HG03571 (cell line): ENCODE measurements around the gene ITPK1.
A peak's percentile ranks its signal among the peaks of the same experiment; 100 is the strongest.

Experiments used
- ATAC-seq: cut with Tn5 transposase; IDR thresholded peaks from one replicate; pipeline ENCODE4 v1.9.1; 2021; ENCODE audit not compliant: unreplicated experiment

Gene ITPK1

DNA sequence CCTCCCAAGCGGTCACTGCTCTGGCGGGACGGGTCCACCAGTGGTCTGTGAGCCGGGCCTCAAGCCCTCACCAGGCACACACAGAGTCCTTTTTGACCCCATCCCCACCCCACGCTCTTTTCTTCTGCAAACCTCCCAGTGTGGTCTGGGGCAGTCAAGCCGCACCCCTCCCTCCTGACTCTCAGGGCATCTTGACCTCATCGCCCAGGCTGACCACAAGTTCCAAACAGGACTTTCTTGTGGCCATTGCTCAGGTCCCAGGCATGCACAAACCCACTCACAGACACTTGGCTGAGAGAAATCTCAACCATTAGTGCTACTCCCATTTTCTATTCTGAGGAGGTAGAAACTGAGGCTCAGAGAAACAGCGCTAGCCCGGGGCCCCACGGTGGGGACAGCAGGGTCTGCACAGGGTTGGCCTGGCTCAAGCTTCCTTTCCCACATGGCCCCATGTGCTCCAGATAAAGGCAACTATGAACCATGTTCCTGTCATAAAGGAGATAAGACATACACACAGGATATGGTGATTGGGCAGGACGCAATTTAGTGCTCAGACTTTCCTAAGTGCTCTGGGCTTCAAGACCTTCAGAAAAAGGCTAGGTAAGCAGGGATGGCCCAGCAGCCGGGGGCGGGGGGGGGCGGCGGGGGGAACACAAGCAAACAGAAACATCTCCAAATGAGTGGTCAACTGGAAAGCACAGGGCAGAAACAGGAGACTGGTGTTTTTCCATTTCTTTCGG lies 69.6 kb downstream of the ITPK1 start:
- no peak for ATAC-seq

- no peak for ATAC-seq
Measured at GRCh38 chr14:93045211-93045674, 70.5 kb downstream of the ITPK1 start.

DNA sequence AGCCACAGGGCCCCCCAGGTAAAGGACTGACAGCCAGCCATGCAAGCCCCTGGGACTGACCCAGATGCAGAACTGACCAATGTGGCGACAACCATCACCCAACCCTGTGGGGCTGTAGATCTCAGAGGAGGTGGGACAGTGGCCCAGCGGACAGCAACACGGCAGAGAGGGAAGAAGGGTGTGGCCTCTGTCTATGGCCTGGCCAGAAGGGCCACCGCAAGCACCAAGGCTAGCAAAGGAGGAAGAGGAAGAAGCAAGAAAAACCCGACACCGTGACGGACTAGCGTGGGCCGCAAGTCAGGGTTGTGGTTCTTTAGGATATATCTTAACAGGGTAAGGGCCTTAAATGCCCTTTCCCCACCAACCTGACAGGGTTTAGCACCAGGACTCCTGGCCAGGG lies 71.2 kb downstream of the ITPK1 start:
- peak; percentile 60 for ATAC-seq

GRCh38 chr14:93044121-93044520 lies 71.6 kb downstream of the ITPK1 start:
- no peak for ATAC-seq

GRCh38 chr14:93042968-93043940 lies 72.5 kb downstream of the ITPK1 start:
- ATAC-seq, result no peak

DNA sequence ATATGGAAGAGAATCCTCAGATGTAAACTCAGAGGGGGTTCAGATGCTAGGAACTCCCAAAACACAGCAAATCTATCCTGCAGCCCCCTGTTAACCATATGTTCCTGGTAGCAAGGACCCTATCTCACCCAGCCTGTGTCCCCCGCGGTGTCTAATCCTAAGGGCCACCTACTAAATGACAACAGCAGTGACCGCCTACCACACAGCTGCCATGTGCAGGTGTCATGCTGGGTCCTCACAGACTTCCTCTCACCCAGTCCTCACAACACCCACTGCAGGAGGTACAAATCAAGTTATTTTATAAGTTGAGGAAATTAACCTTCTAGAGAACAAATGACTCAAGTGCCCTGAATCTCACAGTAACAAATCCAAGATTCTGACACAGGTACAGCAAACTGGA lies 73.9 kb downstream of the ITPK1 start:
- no peak for ATAC-seq

GRCh38 chr14:93040982-93041381 lies 74.7 kb downstream of the ITPK1 start:
- ATAC-seq, result no peak

DNA sequence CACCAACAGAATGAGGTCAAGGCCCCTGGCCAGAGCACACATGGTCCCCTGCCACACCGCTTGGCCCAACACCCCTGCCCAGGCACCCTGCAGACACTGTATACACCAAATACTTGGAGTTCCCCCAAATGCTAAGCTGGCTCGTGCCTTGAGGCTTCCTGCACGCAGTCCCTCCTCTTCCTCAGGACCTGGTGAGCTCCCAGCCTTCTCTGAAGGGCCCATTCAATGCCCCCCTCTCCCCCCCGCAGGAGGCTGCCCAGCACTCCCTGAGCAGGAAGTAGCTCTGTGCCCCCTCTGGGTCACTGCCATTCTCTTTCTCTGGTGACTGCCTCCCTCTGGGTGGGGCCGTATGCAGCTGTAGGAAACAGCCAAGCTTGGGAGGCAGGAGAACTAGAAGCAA lies 75.3 kb downstream of the ITPK1 start:
- no peak for ATAC-seq

GRCh38 chr14:93039649-93040315 lies 75.9 kb downstream of the ITPK1 start:
- no peak for ATAC-seq

- no peak for ATAC-seq
Measured at GRCh38 chr14:93037351-93037750, 78.4 kb downstream of the ITPK1 start.

- ATAC-seq, result no peak
Measured at GRCh38 chr14:93036652-93037345, 78.9 kb downstream of the ITPK1 start.

DNA sequence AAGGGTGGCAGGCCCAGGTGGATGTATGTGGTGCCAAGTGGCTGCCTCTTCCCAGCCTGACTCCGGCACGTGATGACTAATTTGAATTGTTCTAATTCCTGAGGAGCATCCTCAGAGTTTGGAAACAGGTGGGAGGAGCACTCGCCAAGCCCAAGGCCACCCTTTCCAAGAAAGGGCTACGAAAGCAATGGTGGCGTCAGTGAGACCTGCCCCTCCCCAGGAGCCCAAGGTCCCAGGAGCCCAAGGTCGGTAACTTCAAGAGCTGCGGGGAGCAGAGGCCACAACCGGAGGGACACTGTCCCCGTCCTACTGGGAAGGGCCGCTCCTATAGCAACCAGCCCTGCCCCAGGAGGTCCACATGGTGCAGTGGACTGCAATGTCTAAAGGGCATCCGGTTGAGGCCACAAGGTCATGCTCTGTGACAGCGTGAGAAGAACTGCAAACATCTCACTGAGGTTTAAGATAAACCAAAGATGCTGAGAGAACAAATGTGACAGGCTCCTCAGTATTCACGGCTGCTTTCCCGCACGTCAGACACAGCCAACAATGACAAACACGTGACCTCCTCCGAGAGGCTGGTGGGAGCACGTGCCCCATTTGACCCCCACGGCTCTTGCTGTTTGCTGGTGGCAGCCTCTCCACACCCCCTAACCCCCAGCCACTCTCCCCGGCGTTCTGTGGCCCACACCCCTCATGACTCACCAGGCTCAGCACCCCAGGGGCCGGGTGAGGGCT lies 79.6 kb downstream of the ITPK1 start:
- no peak for ATAC-seq

DNA sequence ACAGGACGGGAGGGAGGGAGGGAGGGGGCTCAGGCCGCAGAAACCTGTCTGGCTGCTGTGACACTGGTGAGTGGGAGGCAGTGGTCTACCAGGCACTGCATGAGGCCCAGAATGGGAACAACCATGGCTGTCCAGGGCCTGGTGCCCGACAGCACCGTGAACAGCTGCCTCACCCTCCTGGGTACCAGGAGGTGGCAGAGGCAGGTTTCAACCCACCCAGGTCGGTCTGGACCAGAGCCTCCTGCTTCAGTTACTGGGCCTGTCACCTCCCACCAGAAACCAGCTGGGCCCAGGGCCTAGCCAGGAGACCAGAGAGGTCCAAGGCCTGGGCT lies 80.2 kb downstream of the ITPK1 start:
- no peak for ATAC-seq

GRCh38 chr14:93034671-93034994 lies 81.1 kb downstream of the ITPK1 start:
- ATAC-seq, result no peak

- ATAC-seq, result peak; percentile 51
Measured at GRCh38 chr14:93033983-93034670, 81.6 kb downstream of the ITPK1 start.

DNA sequence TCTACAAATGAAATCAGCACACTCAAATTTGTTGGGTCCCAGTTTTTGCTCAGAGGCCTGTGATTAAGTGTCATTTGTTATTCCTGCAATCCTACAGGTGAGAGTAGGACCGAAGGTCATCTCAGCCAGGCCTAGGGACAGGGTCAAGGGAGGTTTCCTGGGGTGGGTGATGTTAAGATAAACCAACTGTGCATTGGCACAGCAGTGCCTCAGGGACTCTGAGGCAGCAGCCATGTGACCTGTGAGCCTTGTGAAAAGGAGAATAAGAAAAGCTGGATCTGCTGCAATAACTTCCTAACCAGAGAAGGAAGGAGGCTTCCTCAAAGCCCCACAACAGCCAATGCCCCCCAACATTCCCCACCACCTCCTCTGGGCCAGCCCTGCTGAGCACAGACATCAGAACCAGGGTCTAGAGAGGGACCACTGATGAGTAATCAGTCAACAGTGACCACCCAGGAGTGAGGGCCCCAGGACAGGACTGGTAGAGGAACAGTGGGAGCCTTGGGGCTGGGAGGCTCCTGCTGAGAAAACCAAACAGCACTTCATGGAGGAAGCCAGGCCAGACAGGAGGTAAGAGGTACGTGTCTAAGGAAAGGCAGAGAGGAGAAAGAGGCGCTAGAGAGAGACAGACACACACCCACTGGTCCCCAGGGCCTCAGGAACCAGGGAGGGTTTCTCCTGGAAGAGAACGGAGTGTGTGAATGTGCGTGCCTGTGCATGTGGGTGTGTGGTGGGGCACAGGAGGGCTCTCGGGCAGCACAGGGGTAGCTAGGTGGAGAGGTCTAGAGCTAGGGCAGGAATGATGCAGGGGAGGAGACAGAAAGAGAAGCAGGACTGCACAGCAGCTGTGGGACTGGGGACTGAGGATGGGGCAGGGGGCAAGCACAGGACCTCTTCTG lies 82.4 kb downstream of the ITPK1 start:
- no peak for ATAC-seq

DNA sequence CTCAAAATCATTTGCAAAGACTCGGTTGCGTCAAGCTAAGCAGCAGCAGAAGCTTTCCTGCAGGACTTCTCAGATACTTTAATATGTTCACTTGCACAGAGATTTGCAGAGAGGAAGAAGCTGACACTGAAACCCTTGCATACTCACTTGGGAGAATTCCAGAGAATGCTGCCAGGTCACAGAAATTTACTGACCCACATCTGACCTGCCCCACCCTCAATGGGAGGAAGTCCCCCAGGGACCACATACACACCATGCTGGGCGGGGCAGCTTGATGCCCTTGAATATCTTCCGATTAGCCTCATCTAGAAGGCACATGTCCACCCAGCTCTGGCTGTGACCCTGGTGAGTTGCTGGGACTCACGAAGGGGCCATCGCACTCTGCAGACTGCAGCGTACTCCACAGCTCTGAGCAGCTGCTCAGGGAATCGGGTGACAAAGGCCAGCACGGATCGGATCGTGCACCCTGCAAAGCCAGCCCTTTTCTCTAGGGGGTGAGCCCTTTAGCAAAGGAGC lies 83.2 kb downstream of the ITPK1 start:
- no peak for ATAC-seq

DNA sequence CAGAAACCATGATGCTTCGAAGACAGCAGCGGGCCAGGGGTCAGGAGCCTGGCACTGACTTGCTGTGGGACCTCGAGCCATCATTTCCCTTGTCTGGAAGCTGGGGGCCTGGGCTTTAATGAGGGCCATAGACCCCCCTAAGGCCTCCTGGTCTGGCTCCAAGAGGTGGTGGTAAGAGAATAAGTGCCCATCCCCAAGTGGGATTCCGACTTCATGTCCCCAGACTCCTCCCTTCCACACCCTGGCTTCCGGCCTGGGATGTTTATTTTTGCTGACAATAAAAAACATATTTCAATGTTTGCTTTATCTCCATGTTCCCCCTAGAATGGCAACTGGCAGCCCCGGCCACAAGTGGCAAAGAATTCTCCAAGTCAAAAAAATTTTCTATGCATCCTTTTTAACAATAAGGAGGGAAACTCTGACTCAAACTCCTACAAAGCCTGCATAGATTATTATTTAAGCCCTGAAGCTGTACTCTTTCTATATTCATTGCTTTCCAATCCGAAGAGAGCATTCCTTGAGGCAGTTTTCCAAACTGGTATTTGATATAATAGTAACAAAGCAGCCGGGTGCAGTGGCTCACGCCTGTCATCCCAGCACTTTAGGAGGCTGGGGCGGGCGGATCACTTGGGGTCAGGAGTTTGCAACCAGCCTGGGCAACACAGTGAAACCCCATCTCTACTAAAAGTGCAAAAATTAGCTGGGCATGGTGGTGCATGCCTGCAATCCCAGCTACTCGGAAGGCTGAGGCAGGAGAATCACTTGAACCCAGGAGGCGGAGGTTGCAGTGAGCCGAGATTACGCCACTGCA lies 84.0 kb downstream of the ITPK1 start:
- ATAC-seq, result no peak
